Tibial nerve (tissue), 4 donors: ENCODE data around the gene CACNA1B. TPM values are rescaled to one million over a fixed set of nuclear protein-coding genes. Genes with fewer than 3 reads are reported as not detected.
"Not testable (repeated sequence)": the region's sequence is repeated elsewhere in the genome, so short reads cannot be mapped to it uniquely, and the experiment has no call there.

ENCODE experiments used
- DNase-seq, 2 donors: peaks; one replicate each; pipeline ENCODE4 v3.0.0-alpha.2; 2019; ENCODE audit warnings: low spot score in 2 of 2
- H3K27ac ChIP-seq, 4 donors: fragments of 200-600 bp; sonication (generic) in 3 of 4; one replicate each; pipeline ENCODE4 v1.5.1; 2017 to 2019; ENCODE audit warnings: mild to moderate bottlenecking in 1 of 4
- H3K27me3 ChIP-seq, 2 donors: fragments of 200-600 bp; sonication (generic) in 1 of 2; one replicate each; pipeline versions ENCODE4 v1.5.1 to v1.6.0; 2017 to 2019
- H3K36me3 ChIP-seq, 3 donors: fragments of 200-600 bp; sonication (generic); one replicate each; pipeline ENCODE4 v1.5.1; 2018 to 2019
- H3K4me1 ChIP-seq, 4 donors: fragments of 200-600 bp; sonication (generic) in 3 of 4; one replicate each; pipeline ENCODE4 v1.5.1; 2017 to 2019
- H3K4me3 ChIP-seq, 4 donors: fragments of 200-600 bp; sonication (generic) in 3 of 4; one replicate each; pipeline ENCODE4 v1.5.1; 2017 to 2019; ENCODE audit warnings: mild to moderate bottlenecking in 1 of 4, moderate library complexity in 1 of 4
- H3K9me3 ChIP-seq, 4 donors: fragments of 200-600 bp; sonication (generic) in 3 of 4; one replicate each; pipeline ENCODE4 v1.5.1; 2017 to 2019
- EP300 ChIP-seq, 2 donors: sonication (generic); formaldehyde crosslinking; IDR thresholded peaks; one replicate each; pipeline ENCODE4 v1.6.1; 2017; ENCODE audit warnings: antibody characterized with exemption in 2 of 2, mild to moderate bottlenecking in 1 of 2
- POLR2A ChIP-seq, 2 donors: fragments of 450-650 bp; IDR thresholded peaks; one replicate each; pipeline ENCODE4 v1.6.1; 2017; ENCODE audit warnings: antibody characterized with exemption in 2 of 2, mild to moderate bottlenecking in 2 of 2, moderate library complexity in 2 of 2
- WGBS, 2 donors: methylation state at CpG; one replicate each; pipeline ENCODE4 v1.1.5; 2018; 5-methylcytosine and 5-hydroxymethylcytosine counted together
- total RNA-seq, 4 donors: library from RNA; depleted of rRNA; stranded (reverse); fragments of >200 nt; gene quantifications; one replicate each; pipeline ENCODE4 v1.1.0, GENCODE V29; 2016
- TF ChIP-seq, protein P1 (sequence below), 5 experiments: fragments of 200-600 bp in 3 of 5; fragments of 450-650 bp in 2 of 5; sonication (generic) in 3 of 5; IDR thresholded peaks; one replicate each; pipeline ENCODE4 v1.5.1; 2016 to 2019; ENCODE audit warnings: antibody characterized with exemption in 5 of 5, mild to moderate bottlenecking in 3 of 5, moderate library complexity in 2 of 5

Gene CACNA1B
- total RNA-seq, 4 donors from 2014 or later, result under 0.01 TPM; not detected in 2

DNA sequence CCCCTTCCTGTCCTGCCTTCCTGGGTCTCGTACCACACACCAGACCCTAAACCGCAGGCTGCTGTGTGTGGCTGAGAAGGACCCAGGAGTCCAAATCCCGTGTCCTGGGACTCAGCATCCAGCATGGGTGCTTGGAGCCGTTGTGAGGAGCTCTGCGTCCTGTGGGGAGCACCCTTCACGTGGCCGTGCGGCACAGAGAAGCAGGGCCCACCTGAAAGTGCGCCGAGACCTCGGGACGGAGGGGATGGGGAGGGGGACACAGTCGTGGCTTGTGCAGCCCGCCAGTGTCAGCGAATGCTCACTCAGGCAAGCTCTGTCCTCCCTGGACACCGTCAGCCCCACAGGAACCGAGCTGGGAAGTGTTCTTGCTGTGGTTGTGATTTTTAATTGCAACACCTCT lies 244.6 kb downstream of the CACNA1B start:
- Histone ChIP-seq H3K36me3 (no peaks in the 10 kb centered on the region), H3K27ac (no peak overlapping the region), H3K4me3 (no peak overlapping the region), H3K4me1 (no peaks in the 10 kb centered on the region), H3K27me3 (no peaks in the 10 kb centered on the region), H3K9me3 (no peaks in the 10 kb centered on the region)
- WGBS, 2 donors, result 85 to 90% methylated on average over 17 of the region's 17 CpGs
- DNase-seq, result no peak
- TF ChIP-seq POLR2A (IDR thresholded peaks at IDR 0.05) (no peak), EP300 (IDR thresholded peaks at IDR 0.05) (no peak)
- TF ChIP-seq, protein P1, sequence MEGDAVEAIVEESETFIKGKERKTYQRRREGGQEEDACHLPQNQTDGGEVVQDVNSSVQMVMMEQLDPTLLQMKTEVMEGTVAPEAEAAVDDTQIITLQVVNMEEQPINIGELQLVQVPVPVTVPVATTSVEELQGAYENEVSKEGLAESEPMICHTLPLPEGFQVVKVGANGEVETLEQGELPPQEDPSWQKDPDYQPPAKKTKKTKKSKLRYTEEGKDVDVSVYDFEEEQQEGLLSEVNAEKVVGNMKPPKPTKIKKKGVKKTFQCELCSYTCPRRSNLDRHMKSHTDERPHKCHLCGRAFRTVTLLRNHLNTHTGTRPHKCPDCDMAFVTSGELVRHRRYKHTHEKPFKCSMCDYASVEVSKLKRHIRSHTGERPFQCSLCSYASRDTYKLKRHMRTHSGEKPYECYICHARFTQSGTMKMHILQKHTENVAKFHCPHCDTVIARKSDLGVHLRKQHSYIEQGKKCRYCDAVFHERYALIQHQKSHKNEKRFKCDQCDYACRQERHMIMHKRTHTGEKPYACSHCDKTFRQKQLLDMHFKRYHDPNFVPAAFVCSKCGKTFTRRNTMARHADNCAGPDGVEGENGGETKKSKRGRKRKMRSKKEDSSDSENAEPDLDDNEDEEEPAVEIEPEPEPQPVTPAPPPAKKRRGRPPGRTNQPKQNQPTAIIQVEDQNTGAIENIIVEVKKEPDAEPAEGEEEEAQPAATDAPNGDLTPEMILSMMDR (IDR thresholded peaks at IDR 0.05), result no peak

DNA sequence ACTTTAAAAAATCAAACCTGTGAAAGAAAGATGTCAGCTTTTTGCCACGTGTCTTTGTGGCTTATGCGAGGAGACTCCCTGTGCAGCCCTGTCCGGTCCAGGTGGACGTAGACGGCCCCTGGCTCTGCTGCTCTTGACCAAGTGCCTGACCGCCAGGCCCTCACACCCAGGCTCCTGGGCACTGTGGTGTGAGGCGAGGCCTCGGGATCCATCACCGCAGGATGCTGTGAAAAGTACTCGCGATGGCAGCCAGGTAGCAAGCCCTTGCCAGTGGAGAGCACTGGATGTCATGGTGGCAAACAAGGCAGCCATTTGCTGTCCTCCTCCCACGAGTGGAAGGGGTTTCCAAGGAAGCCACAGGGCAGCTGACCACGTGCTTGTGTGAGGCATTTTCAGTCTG lies 245.1 kb downstream of the CACNA1B start:
- Histone ChIP-seq H3K4me3 (no peak overlapping the region), H3K27me3 (no peaks in the 10 kb centered on the region), H3K9me3 (no peaks in the 10 kb centered on the region), H3K27ac (no peak overlapping the region), H3K36me3 (no peaks in the 10 kb centered on the region), H3K4me1 (no peaks in the 10 kb centered on the region)
- TF ChIP-seq, protein P1 (IDR thresholded peaks at IDR 0.05), result no peak
- TF ChIP-seq POLR2A (IDR thresholded peaks at IDR 0.05) (no peak), EP300 (IDR thresholded peaks at IDR 0.05) (no peak)
- 75 to 76% methylated on average over 12 to 13 of the region's 13 CpGs for WGBS, 2 donors
- DNase-seq, result no peak

DNA sequence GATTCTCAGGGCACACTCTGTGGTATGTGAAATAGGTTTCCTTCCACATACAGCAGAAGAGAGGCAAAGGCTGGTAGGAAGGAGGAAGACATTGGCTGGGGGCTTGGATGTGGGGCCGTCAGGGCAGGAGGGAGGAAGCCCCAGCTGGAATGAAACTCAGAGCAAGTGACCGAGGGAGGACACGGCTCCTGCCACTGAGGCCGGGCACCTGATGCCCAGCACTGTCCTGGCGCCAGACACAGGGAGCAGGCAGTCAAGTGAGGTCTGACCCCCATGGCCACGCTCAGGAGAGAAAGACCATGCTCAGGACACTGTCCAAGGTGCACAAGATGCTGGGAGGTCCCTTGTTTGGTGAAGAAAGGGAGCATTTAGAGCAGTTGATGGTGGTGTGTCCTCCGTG lies 245.5 kb downstream of the CACNA1B start:
- no peak overlapping the region for H3K27ac ChIP-seq
- WGBS, 2 donors, result 77 to 89% methylated on average over 7 of the region's 7 CpGs
- H3K27me3 ChIP-seq, result no peaks in the 10 kb centered on the region
- no peaks in the 10 kb centered on the region for H3K36me3 ChIP-seq
- H3K4me1 ChIP-seq, result no peaks in the 10 kb centered on the region
- H3K4me3 ChIP-seq, result no peak overlapping the region
- no peaks in the 10 kb centered on the region for H3K9me3 ChIP-seq
- DNase-seq, result no peak
- TF ChIP-seq EP300 (IDR thresholded peaks at IDR 0.05) (no peak), POLR2A (IDR thresholded peaks at IDR 0.05) (no peak)
- TF ChIP-seq, protein P1 (IDR thresholded peaks at IDR 0.05), result no peak

DNA sequence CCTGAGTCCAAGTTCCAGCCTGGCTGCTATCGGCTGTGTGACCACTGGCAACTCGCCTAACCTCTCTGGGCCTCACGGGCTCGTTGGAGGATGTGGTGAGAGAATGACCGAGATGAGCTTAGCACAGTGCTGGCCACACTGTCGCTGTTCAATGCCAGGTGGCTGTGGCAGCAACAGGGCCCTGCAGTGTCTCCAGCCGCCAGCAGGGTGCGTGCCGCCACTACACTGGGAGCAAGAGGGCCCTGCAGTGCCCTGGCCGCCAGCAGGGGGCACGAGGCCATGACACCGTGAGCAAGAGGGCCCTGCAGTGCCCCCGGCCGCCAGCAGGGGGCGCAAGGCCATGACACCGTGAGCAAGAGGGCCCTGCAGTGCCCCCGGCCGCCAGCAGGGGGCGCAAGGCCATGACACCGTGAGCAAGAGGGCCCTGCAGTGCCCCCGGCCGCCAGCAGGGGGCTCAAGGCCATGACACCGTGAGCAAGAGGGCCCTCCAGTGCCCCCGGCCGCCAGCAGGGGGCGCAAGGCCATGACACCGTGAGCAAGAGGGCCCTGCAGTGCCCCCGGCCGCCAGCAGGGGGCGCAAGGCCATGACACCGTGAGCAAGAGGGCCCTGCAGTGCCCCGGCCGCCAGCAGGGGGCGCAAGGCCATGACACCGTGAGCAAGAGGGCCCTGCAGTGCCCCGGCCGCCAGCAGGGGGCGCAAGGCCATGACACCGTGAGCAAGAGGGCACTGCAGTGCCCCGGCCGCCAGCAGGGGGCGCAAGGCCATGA lies 248.7 kb downstream of the CACNA1B start:
- H3K9me3 ChIP-seq, DNase-seq, H3K4me3 ChIP-seq, H3K27me3 ChIP-seq, H3K27ac ChIP-seq, H3K4me1 ChIP-seq, H3K36me3 ChIP-seq: not testable (repeated sequence)
- WGBS, 2 donors, result 59 to 79% methylated on average over 8 to 13 of the region's 42 CpGs

DNA sequence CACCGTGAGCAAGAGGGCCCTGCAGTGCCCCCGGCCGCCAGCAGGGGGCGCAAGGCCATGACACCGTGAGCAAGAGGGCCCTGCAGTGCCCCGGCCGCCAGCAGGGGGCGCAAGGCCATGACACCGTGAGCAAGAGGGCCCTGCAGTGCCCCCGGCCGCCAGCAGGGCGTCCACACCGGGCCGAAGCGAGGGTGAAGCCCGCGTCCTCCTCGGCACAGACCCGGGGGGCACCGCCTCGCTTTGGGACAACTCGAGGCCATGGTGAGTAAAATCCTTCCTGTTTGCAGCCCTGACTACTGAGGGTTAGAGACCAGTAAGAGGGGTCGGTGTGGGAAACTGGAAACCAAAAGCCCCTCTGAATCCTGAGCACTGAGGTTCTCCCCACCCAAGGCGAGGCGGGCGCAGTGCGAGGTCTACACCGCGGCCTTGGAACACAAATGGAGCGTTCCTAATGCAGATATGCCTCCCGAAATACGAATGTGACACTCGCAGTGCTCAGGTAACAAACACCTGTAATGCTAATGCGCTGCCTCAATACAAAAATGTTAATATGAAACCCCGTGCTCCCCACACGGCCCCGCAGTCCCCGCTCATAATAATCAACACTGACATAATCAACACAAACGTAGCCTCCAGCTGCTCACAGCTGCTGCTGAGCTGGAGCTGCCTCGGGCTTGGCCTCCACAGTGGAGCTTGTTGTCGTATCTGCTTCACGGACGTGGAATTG lies 249.4 kb downstream of the CACNA1B start:
- not testable (repeated sequence) for H3K36me3 ChIP-seq, DNase-seq, H3K9me3 ChIP-seq, H3K27ac ChIP-seq, H3K4me3 ChIP-seq, H3K4me1 ChIP-seq, H3K27me3 ChIP-seq
- 90 to 95% methylated on average over 2 to 10 of the region's 43 CpGs for WGBS, 2 donors

DNA sequence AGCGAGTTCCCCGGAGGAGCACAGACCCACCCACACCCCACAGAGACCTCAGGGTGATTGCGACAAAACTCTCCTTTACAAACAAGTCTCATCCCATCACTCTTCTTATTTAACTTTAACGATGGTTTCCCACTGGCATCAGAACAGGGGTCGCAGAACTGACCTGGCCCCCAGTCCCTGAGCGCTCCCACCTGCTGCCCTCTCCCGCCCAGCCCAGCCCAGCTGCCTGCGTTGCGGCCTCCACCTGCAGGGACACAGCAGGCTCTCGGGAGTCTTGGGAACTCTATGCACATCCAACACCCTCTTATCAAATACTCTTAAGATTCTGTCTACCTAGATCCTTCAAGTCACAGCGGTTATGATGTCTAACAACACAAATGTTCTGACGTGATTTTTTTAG lies 250.4 kb downstream of the CACNA1B start:
- not testable (repeated sequence) for H3K9me3 ChIP-seq, H3K27ac ChIP-seq, H3K4me1 ChIP-seq, H3K4me3 ChIP-seq, DNase-seq, H3K27me3 ChIP-seq, H3K36me3 ChIP-seq
- 83 to 89% methylated on average over 8 to 11 of the region's 12 CpGs for WGBS, 2 donors

DNA sequence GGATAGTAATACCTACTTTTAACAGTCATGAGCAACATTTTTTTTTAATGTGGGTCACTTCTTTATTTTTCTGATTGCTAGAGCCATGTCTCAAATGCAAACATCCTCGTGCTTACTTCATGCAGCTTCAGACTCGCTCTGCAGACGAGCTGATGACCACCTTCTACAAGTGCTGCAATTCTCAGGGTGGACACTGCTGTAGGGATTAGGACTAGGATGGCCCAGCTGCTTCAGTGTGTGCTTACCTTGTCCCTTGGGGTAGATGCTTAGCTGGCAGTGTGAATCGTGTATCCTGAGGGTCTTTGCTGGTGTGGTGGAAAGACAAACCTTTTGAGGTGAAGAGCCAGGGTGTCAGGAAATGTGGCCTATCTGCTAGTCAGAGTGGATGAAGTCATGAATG lies 251.7 kb downstream of the CACNA1B start:
- H3K4me3 ChIP-seq, H3K36me3 ChIP-seq, H3K4me1 ChIP-seq, H3K27me3 ChIP-seq, H3K9me3 ChIP-seq, DNase-seq, H3K27ac ChIP-seq: not testable (repeated sequence)
- WGBS, 2 donors, result 81 to 87% methylated on average over 4 of the region's 4 CpGs

DNA sequence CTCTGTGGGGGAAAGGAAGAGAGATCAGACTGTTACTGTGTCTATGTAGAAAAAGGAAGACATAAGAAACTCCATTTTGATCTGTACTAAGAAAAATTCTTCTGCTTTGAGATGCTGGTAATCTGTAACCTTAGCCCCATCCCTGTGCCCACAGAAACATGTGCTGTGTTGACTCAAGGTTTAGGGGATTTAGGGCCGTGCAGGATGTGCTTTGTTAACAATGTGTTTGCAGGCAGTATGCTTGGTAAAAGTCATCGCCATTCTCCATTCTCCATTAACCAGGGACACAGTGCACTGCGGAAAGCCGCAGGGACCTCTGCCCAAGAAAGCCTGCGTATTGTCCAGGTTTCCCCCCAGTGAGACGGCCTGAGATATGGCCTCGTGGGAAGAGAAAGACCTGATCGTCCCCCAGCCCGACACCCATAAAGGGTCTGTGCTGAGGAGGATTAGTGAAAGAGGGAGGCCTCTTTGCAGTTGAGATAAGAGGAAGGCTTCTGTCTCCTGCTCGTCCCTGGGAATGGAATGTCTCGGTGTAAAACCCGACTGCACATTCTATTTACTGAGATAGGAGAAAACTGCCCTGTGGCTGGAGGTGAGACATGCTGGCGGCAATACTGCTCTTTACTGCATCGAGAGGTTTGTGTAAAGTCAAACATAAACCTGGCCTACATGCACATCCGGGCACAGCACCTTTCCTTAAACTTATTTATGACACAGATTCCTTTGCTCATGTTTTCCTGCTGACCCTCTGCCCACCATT lies 255.5 kb downstream of the CACNA1B start:
- H3K4me3 ChIP-seq, DNase-seq, H3K4me1 ChIP-seq, H3K27ac ChIP-seq, H3K36me3 ChIP-seq, H3K27me3 ChIP-seq, H3K9me3 ChIP-seq: not testable (repeated sequence)
- 80 to 85% methylated on average over 15 of the region's 15 CpGs for WGBS, 2 donors

DNA sequence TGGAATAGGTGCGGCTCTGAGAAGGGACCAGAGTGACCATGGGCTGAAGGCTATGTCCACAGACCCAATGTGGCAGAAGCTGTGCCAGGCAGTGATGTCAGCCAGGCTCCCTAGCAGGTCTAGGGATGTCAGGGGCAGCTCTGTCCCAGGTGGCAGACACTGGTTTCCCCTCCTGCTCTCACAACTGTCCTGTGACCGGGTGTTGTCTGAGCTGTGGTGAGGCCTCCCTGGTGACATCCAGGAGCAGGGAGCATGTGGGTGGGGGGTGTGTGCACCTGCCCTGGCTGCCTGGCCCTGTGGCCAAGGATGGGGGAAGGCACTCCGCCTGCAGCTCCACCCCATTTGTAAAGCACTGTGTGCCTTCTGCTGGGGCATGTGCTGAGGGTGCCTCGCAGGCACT lies 257.0 kb downstream of the CACNA1B start:
- not testable (repeated sequence) for H3K27me3 ChIP-seq, H3K9me3 ChIP-seq, H3K4me3 ChIP-seq, H3K4me1 ChIP-seq, DNase-seq, H3K27ac ChIP-seq, H3K36me3 ChIP-seq
- WGBS, 2 donors, result 100% methylated on average over 1 of the region's 4 CpGs; no CpG with 5 or more reads in 1 of the 2 donors
